Trophoblast cell (in vitro differentiated cells and primary cell): ENCODE results near the gene RSBN1L.

Source experiments
- DNase-seq, 2 donors: peaks; one replicate each; pipeline ENCODE4 v3.0.0-alpha.2; 2016
- H2AFZ ChIP-seq: 2 replicates; pipeline ENCODE4 v1.6.1; 2013; ENCODE audit warnings: low read length, moderate library complexity, mild to moderate bottlenecking; ENCODE audit not compliant: insufficient read depth, poor library complexity
- H2AK5ac ChIP-seq: 2 replicates; pipeline ENCODE4 v1.6.1; 2013; ENCODE audit warnings: mild to moderate bottlenecking, low read length
- H2BK120ac ChIP-seq: 2 replicates; pipeline ENCODE4 v1.6.1; 2013; ENCODE audit warnings: low read length, mild to moderate bottlenecking, moderate library complexity; ENCODE audit not compliant: insufficient read depth, poor library complexity
- H2BK12ac ChIP-seq: 2 replicates; pipeline ENCODE4 v1.6.1; 2013; ENCODE audit warnings: mild to moderate bottlenecking, low read length, moderate library complexity
- H2BK5ac ChIP-seq: 2 replicates; pipeline ENCODE4 v1.6.1; 2013; ENCODE audit warnings: low read length, low read depth, moderate library complexity, mild to moderate bottlenecking; ENCODE audit not compliant: poor library complexity
- H3K14ac ChIP-seq: 2 replicates; pipeline ENCODE4 v1.6.1; 2013; ENCODE audit warnings: mild to moderate bottlenecking, low read length
- H3K18ac ChIP-seq: 2 replicates; pipeline ENCODE4 v1.6.1; 2013; ENCODE audit warnings: mild to moderate bottlenecking, low read length
- H3K23ac ChIP-seq: 2 replicates; pipeline ENCODE4 v1.6.1; 2013; ENCODE audit warnings: low read length
- H3K27ac ChIP-seq: 2 replicates; pipeline ENCODE4 v1.5.1; 2013; ENCODE audit warnings: low read depth, mild to moderate bottlenecking, inconsistent platforms, low read length, moderate library complexity
- H3K27me3 ChIP-seq: 2 replicates; pipeline ENCODE4 v1.6.1; 2013; ENCODE audit warnings: inconsistent platforms, mild to moderate bottlenecking, low read length, moderate library complexity; ENCODE audit not compliant: insufficient read depth
- H3K36me3 ChIP-seq, 2 experiments: 1 replicate in 1 of 2; 2 replicates in 1 of 2; pipeline ENCODE4 v1.6.1; 2013; ENCODE audit warnings: low read length in 2 of 2, mild to moderate bottlenecking in 2 of 2, moderate library complexity in 1 of 2; ENCODE audit not compliant: insufficient read depth in 2 of 2, control insufficient read depth in 1 of 2
- H3K4ac ChIP-seq: 2 replicates; pipeline ENCODE4 v1.6.1; 2013; ENCODE audit warnings: low read depth, mild to moderate bottlenecking, low read length, moderate library complexity
- H3K4me1 ChIP-seq, 2 experiments: 1 replicate in 1 of 2; 2 replicates in 1 of 2; pipeline ENCODE4 v1.6.1; 2013; ENCODE audit warnings: low read length in 2 of 2, mild to moderate bottlenecking in 2 of 2, moderate library complexity in 1 of 2; ENCODE audit not compliant: insufficient read depth in 2 of 2, control insufficient read depth in 1 of 2
- H3K4me2 ChIP-seq: 2 replicates; pipeline ENCODE4 v1.6.1; 2013; ENCODE audit warnings: inconsistent platforms, mild to moderate bottlenecking, low read length, moderate library complexity
- H3K4me3 ChIP-seq: 2 replicates; pipeline ENCODE4 v1.5.1; 2013; ENCODE audit warnings: mild to moderate bottlenecking, low read depth, low read length, inconsistent platforms
- H3K79me1 ChIP-seq: one replicate; pipeline ENCODE4 v1.6.1; 2013; ENCODE audit warnings: low read length
- H3K79me2 ChIP-seq: 2 replicates; pipeline ENCODE4 v1.6.1; 2013; ENCODE audit warnings: low read length, mild to moderate bottlenecking; ENCODE audit not compliant: control insufficient read depth, insufficient read depth, poor library complexity
- H3K9ac ChIP-seq: 2 replicates; pipeline ENCODE4 v1.6.1; 2013; ENCODE audit warnings: mild to moderate bottlenecking, low read length
- H3K9me3 ChIP-seq: 2 replicates; pipeline ENCODE4 v1.6.1; 2013; ENCODE audit warnings: low read depth, mild to moderate bottlenecking, control low read depth, inconsistent platforms, low read length; ENCODE audit not compliant: insufficient read depth
- H4K12ac ChIP-seq: 2 replicates; pipeline ENCODE4 v1.6.1; 2013; ENCODE audit warnings: low read depth, mild to moderate bottlenecking, low read length, moderate library complexity
- H4K8ac ChIP-seq: 2 replicates; pipeline ENCODE4 v1.6.1; 2013; ENCODE audit warnings: low read depth, mild to moderate bottlenecking, low read length, moderate library complexity
- H4K91ac ChIP-seq: one replicate; pipeline ENCODE4 v1.6.1; 2013; ENCODE audit warnings: low read depth, mild to moderate bottlenecking, low read length, moderate library complexity
- WGBS: extraction: QIAGEN DNeasy Blood & Tissue Kit; methylation state at CpG from one replicate; pipeline ENCODE4 v1.1.7; 2013; ENCODE audit warnings: missing lambda C conversion rate; ENCODE audit not compliant: insufficient read length, insufficient coverage; ENCODE audit errors: extremely low coverage; 5-methylcytosine and 5-hydroxymethylcytosine counted together

The RSBN1L gene

DNA sequence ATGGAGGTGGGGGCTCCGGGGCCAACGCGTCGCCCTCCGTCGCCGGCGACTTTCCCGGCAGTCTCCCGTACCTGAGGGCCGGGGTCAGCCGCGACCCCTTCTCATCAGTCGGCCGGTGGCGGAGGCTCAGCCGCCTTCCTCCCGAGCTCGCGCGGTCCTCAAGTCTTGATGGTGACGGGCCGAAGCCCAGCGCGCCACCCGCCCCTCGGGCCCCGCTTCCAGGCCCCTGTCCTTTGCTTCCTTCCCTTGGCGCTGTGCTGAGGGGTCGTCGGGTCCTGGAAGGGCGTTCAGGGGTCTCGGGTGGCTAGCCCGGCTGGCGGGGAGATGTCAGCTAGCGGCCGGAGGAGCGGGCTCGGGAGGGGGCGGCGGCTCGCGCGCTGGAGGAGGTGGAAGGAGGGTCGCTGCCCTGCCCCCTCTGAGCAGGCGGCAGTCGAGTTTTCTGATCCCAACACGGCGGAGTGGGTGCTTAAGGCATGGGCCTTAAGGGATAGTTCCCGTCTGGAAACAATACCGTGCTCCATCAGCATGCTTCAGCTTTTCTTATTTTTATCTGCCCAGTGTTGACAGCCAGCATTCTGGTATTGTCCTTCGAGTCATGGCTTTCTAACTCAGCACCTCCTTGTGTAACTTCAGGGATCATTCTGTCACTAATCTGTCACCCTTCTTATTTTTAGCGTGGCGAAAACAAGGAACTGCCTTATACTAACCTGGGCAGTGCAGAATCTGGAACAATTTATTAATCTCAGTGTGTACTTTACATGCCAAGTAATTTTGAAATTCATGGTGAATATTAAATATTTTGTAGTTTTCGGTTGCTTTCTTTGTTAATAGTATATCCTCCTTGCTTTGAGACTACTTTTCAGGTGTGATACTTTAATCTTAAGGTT, 103.1 kb downstream of the RSBN1L start:
- Histone ChIP-seq H3K9me3 (no peaks in the 10 kb centered on the region), H2AFZ (peak overlapping the region; percentile 27), H2BK120ac (peak overlapping the region; percentile 49), H3K4ac (peak overlapping the region; percentile 47), H3K14ac (peak overlapping the region; percentile 92), H3K4me2 (peak overlapping the region; percentile 91), H4K8ac (peak overlapping the region; percentile 93), H3K79me2 (peaks cover 13% of the 10 kb centered on the region), H3K27me3 (no peaks in the 10 kb centered on the region), H2AK5ac (peak overlapping the region; percentile 7), H3K4me3 (peak overlapping the region; percentile 88), H2BK12ac (no peak overlapping the region), H3K18ac (peak overlapping the region; percentile 31), H4K91ac (peak overlapping the region; percentile 87), H3K79me1 (peaks cover 12% of the 10 kb centered on the region), H3K9ac (peak overlapping the region; percentile 75), H2BK5ac (peak overlapping the region; percentile 24), H3K23ac (no peak overlapping the region), H4K12ac (peak overlapping the region; percentile 12), H3K36me3 (peaks cover 5 to 7% of the 10 kb centered on the region in 2 experiments), H3K4me1 (no peaks in the 10 kb centered on the region), H3K27ac (peak overlapping the region; percentile 64)
- peak; percentile 8 to 39 for DNase-seq
- no CpG with 5 or more reads among the region's 55 CpGs for WGBS

DNA sequence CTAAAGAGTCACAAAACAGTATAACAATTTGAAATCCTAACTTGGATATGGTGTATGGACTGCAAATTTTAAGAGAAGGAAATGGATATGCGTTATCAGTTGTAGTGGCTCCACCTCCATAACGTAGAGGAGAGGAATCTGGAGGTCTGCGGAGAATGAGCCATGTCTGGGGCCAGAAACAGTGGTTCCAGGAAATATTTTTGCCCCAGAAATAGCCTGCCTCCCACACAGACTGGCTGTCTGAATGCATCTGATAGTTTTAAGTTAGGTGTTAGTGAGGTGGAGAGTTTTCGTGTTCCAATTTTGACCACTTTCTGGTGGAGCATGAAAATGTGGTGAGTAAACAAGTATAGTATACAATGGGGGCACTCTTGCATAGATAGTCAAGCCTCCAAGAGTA, 103.9 kb downstream of the RSBN1L start:
- H4K91ac ChIP-seq: no peak overlapping the region
- H3K14ac ChIP-seq: no peak overlapping the region
- H3K4ac ChIP-seq: no peak overlapping the region
- H3K27ac ChIP-seq: peak overlapping the region; percentile 29
- H3K9ac ChIP-seq: no peak overlapping the region
- peaks cover 12% of the 10 kb centered on the region for H3K79me1 ChIP-seq
- H2BK5ac ChIP-seq: no peak overlapping the region
- H3K23ac ChIP-seq: no peak overlapping the region
- no peaks in the 10 kb centered on the region for H3K27me3 ChIP-seq
- peaks cover 2% of the 10 kb centered on the region in 2 experiments for H3K36me3 ChIP-seq
- DNase-seq: no peak
- H2AK5ac ChIP-seq: no peak overlapping the region
- H3K4me3 ChIP-seq: no peak overlapping the region
- peak overlapping the region; percentile 62 for H3K4me2 ChIP-seq
- no peaks in the 10 kb centered on the region for H3K4me1 ChIP-seq
- no CpG with 5 or more reads among the region's 4 CpGs for WGBS
- no peak overlapping the region for H2BK120ac ChIP-seq
- no peak overlapping the region for H3K18ac ChIP-seq
- H4K12ac ChIP-seq: no peak overlapping the region
- H2BK12ac ChIP-seq: no peak overlapping the region
- peaks cover 13% of the 10 kb centered on the region for H3K79me2 ChIP-seq
- H2AFZ ChIP-seq: no peak overlapping the region
- H3K9me3 ChIP-seq: no peaks in the 10 kb centered on the region
- no peak overlapping the region for H4K8ac ChIP-seq

DNA sequence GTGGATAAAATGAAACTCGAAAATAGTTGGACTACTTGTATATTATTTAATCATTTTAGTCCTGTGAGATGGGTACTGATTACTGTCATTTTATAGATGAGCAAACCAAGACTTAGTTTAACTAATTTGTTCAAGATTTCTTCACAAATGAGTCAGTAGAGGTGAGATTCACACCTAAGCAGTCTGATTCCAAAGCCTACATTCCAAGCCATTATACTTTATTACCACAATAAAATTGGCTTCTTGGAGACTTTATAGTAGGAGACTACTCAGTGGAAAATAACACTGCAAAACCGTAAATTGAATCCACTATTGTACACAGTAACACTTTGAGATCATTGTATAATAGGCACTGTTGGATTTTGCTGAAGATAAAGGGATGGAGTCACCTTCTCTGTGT, 104.5 kb downstream of the RSBN1L start:
- Histone ChIP-seq H3K27ac (no peak overlapping the region), H3K79me2 (peaks cover 13% of the 10 kb centered on the region), H3K4ac (no peak overlapping the region), H3K36me3 (no peaks in the 10 kb centered on the region), H4K8ac (no peak overlapping the region), H3K14ac (no peak overlapping the region), H2BK120ac (no peak overlapping the region), H2BK12ac (no peak overlapping the region), H3K79me1 (peaks cover 12% of the 10 kb centered on the region), H3K23ac (no peak overlapping the region), H3K4me2 (no peak overlapping the region), H4K91ac (no peak overlapping the region), H3K18ac (no peak overlapping the region), H3K9me3 (no peaks in the 10 kb centered on the region), H4K12ac (no peak overlapping the region), H3K4me3 (no peak overlapping the region), H3K27me3 (no peaks in the 10 kb centered on the region), H3K9ac (no peak overlapping the region), H3K4me1 (no peaks in the 10 kb centered on the region), H2AK5ac (no peak overlapping the region), H2AFZ (no peak overlapping the region), H2BK5ac (no peak overlapping the region)
- WGBS: no CpG with 5 or more reads among the region's 2 CpGs
- DNase-seq: no peak

DNA sequence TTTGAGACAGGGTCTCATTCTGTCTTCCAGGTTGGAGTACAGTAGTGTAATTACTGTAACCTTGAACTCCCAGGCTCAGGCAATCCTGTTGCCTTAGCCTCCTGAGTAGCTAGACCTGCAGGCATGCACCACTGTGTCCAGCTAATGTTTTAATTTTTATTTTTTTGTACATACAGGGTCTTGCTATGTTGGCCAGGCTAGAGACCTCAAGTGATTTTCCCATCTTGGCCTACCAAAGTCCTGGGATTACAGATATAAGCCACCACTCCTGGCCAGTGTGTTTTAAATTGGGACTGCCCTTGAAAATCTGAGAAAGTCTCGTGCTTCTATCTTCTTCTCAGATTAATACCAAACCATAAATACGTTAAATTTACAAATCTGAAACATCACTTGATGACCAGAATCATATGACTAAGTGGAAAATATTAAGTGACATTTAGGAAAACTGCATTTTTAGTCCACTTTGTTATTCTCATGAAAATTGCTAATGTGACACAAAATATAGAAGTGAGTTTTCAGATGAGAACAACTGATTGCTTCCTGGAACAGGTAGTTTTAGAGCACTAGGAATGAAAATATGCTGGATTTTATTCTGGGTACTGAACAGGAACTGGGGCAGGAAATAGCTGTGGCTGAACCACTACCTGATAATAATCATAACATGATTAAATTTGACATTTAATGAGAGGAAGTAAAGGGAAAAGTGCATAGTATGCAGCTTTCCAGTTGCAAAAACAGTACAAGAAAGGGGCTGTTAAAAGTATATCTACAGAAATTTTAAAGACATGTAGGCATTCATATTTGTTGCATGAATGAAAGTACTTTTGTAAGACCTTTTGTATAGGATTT, 106.5 kb downstream of the RSBN1L start:
- peaks cover 10% of the 10 kb centered on the region for H3K79me1 ChIP-seq
- no CpG with 5 or more reads among the region's 2 CpGs for WGBS
- H3K4me3 ChIP-seq: no peak overlapping the region

More for the DNA sequence above, 106.5 kb downstream of the RSBN1L start:
- Histone ChIP-seq H3K9ac (no peak overlapping the region), H3K18ac (no peak overlapping the region), H2BK5ac (no peak overlapping the region), H3K4ac (peak overlapping the region; percentile 64), H3K79me2 (peaks cover 11% of the 10 kb centered on the region), H3K27me3 (no peaks in the 10 kb centered on the region), H3K14ac (no peak overlapping the region), H2AK5ac (no peak overlapping the region), H3K4me2 (no peak overlapping the region), H3K27ac (no peak overlapping the region), H2AFZ (no peak overlapping the region), H4K91ac (no peak overlapping the region), H3K36me3 (peaks cover 0 to 2% of the 10 kb centered on the region in 2 experiments), H2BK12ac (no peak overlapping the region), H4K8ac (no peak overlapping the region), H3K4me1 (no peaks in the 10 kb centered on the region), H3K23ac (no peak overlapping the region), H4K12ac (no peak overlapping the region), H2BK120ac (no peak overlapping the region), H3K9me3 (no peaks in the 10 kb centered on the region)
- DNase-seq: no peak
